ENCODE results near the gene FEN1. TPM values are rescaled to one million over a fixed set of nuclear protein-coding genes. Genes with fewer than 3 reads are reported as not detected.

The FEN1 gene
- total and polyA plus RNA-seq, 2 of the 13 experiments (the other 11 are each of a cell fraction or from before 2014, with no cell fraction given), result 12.4 to 102 TPM

DNA sequence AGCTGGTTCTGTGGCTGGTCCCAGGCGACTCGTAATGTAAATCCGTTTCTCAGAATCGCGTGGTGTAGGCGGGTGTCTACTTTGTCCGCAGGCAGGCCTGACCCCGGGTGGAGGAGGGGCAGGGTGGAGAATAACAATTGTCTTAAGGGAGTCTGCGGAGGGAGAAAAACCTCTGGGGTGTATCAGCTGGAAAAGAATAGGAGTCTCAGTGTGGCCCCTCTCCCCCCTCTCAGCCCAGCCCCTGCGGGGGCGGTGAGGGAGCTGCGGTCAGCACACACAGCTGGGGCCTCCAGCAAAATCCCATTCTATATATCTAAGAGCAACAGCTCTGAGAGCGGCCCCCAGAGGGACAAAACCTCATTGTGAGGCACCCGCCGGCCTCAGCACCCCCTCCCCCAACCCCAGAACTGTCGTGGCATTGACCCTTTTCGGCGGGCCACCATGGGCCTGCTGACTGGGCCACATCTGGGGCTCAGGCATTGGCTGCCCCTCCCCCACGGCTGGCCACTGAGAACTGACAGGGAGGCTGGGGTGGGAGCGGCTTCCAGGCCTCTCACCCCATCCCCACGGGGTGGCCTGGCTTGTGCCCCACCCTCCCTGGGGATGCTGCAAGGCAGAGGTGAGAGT, 43.0 kb upstream of the FEN1 start (continued):
- TF ChIP-seq NFE2L1 (CRISPR knock-in tag; IDR thresholded peaks at IDR 0.05; ENCODE audit: borderline replicate concordance), result no peak
- TF ChIP-seq, protein P1, sequence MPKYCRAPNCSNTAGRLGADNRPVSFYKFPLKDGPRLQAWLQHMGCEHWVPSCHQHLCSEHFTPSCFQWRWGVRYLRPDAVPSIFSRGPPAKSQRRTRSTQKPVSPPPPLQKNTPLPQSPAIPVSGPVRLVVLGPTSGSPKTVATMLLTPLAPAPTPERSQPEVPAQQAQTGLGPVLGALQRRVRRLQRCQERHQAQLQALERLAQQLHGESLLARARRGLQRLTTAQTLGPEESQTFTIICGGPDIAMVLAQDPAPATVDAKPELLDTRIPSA (CRISPR knock-in tag; IDR thresholded peaks at IDR 0.05; ENCODE audit: borderline replicate concordance), result no peak
- TF ChIP-seq NKX3-1 (CRISPR knock-in tag; IDR thresholded peaks at IDR 0.05), result no peak
- TF ChIP-seq NR2F1 (CRISPR knock-in tag; IDR thresholded peaks at IDR 0.05), result no peak
- TF ChIP-seq, protein P2, sequence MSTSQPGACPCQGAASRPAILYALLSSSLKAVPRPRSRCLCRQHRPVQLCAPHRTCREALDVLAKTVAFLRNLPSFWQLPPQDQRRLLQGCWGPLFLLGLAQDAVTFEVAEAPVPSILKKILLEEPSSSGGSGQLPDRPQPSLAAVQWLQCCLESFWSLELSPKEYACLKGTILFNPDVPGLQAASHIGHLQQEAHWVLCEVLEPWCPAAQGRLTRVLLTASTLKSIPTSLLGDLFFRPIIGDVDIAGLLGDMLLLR (CRISPR knock-in tag; IDR thresholded peaks at IDR 0.05), result no peak
- no peak for TF ChIP-seq FOXC1 (CRISPR knock-in tag; IDR thresholded peaks at IDR 0.05; ENCODE audit: borderline replicate concordance)
- no peak for TF ChIP-seq ZNF460 (CRISPR knock-in tag; IDR thresholded peaks at IDR 0.05; ENCODE audit: borderline replicate concordance)
- TF ChIP-seq, protein P3, sequence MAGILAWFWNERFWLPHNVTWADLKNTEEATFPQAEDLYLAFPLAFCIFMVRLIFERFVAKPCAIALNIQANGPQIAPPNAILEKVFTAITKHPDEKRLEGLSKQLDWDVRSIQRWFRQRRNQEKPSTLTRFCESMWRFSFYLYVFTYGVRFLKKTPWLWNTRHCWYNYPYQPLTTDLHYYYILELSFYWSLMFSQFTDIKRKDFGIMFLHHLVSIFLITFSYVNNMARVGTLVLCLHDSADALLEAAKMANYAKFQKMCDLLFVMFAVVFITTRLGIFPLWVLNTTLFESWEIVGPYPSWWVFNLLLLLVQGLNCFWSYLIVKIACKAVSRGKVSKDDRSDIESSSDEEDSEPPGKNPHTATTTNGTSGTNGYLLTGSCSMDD (CRISPR knock-in tag; IDR thresholded peaks at IDR 0.05), result no peak
- no peak for TF ChIP-seq KDM4B (CRISPR knock-in tag; IDR thresholded peaks at IDR 0.05)
- peak; percentile 17; the same call in 1 of the 2 replicates for TF ChIP-seq SALL1 (CRISPR knock-in tag; IDR thresholded peaks at IDR 0.05)
- no peak for TF ChIP-seq ATM (IDR thresholded peaks at IDR 0.05; ENCODE audit: borderline replicate concordance)
- no peak for TF ChIP-seq KAT2B (IDR thresholded peaks at IDR 0.05; ENCODE audit: borderline replicate concordance, low read depth, low read length)
- TF ChIP-seq HNF4G (IDR thresholded peaks at IDR 0.05; ENCODE audit: borderline replicate concordance, low read depth, low read length), result no peak; the same call in 1 of the 2 replicates
- no peak for TF ChIP-seq HNF4G (CRISPR knock-in tag; IDR thresholded peaks at IDR 0.05; ENCODE audit: borderline replicate concordance, low read depth)
- no peak for TF ChIP-seq SPEN (CRISPR knock-in tag; IDR thresholded peaks at IDR 0.05; ENCODE audit: low read depth)
- TF ChIP-seq GATA4 (IDR thresholded peaks at IDR 0.05; ENCODE audit: borderline replicate concordance, low read depth), result no peak
- TF ChIP-seq ZNF615 (CRISPR knock-in tag; IDR thresholded peaks at IDR 0.05; ENCODE audit: borderline replicate concordance), result no peak
- TF ChIP-seq ZSCAN9 (CRISPR knock-in tag; IDR thresholded peaks at IDR 0.05; ENCODE audit: borderline replicate concordance), result no peak
- no peak for TF ChIP-seq CREB1 (IDR thresholded peaks at IDR 0.05)
- no peak for TF ChIP-seq CREB1 (CRISPR knock-in tag; IDR thresholded peaks at IDR 0.05)
- TF ChIP-seq ZBTB3 (CRISPR knock-in tag; IDR thresholded peaks at IDR 0.05; ENCODE audit: borderline replicate concordance, low read depth), result no peak
- TF ChIP-seq JDP2 (CRISPR knock-in tag; IDR thresholded peaks at IDR 0.05; ENCODE audit: borderline replicate concordance), result no peak
- no peak for TF ChIP-seq MAF1 (CRISPR knock-in tag; IDR thresholded peaks at IDR 0.05; ENCODE audit: borderline replicate concordance)
- no peak; the same call in 1 of the 2 replicates for TF ChIP-seq TBX2 (CRISPR knock-in tag; IDR thresholded peaks at IDR 0.05; ENCODE audit: borderline replicate concordance)
- no peak for TF ChIP-seq ZNF781 (CRISPR knock-in tag; IDR thresholded peaks at IDR 0.05; ENCODE audit: borderline replicate concordance, not compliant biosample characterization)
- TF ChIP-seq, protein P4, sequence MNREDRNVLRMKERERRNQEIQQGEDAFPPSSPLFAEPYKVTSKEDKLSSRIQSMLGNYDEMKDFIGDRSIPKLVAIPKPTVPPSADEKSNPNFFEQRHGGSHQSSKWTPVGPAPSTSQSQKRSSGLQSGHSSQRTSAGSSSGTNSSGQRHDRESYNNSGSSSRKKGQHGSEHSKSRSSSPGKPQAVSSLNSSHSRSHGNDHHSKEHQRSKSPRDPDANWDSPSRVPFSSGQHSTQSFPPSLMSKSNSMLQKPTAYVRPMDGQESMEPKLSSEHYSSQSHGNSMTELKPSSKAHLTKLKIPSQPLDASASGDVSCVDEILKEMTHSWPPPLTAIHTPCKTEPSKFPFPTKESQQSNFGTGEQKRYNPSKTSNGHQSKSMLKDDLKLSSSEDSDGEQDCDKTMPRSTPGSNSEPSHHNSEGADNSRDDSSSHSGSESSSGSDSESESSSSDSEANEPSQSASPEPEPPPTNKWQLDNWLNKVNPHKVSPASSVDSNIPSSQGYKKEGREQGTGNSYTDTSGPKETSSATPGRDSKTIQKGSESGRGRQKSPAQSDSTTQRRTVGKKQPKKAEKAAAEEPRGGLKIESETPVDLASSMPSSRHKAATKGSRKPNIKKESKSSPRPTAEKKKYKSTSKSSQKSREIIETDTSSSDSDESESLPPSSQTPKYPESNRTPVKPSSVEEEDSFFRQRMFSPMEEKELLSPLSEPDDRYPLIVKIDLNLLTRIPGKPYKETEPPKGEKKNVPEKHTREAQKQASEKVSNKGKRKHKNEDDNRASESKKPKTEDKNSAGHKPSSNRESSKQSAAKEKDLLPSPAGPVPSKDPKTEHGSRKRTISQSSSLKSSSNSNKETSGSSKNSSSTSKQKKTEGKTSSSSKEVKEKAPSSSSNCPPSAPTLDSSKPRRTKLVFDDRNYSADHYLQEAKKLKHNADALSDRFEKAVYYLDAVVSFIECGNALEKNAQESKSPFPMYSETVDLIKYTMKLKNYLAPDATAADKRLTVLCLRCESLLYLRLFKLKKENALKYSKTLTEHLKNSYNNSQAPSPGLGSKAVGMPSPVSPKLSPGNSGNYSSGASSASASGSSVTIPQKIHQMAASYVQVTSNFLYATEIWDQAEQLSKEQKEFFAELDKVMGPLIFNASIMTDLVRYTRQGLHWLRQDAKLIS (CRISPR knock-in tag; IDR thresholded peaks at IDR 0.05), result no peak
